ENCODE data around the gene CPXM2.

DNA sequence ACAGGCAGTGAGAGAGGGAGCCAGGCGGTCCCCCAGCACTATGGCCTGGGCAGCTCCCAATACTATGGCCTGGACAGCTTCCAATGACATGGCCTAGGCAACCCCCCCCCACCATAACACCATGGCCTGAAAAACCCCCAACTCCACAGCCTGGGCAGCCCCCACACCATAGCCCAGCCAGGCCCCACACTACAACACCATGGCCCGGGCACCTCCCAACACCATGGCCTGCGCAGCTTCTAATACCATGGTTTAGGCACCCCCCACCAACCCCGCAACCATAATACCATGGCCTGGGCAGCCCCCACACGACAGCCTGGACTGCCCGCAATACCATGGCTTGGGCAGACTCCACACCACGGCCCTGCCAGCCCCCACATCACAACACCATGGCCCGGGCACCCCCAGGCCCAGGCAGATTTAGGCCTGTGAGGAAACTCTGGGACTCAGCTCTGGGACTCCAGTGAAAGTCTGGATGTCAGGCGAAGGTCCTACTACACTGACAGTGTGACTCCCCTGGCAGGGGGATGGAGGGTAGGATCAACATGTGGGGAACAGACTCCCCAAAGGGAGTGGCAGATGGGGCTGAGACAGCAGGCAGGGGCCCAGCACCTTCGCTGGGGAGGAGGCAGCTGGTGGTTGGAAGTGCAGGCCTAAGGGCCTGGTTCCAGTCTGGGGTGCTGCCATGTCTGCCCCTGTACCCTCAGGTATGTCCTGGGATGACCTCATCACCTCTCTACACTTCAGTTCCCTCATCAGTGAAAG, 8.7 kb downstream of the CPXM2 start:
- TF ChIP-seq, protein P1, sequence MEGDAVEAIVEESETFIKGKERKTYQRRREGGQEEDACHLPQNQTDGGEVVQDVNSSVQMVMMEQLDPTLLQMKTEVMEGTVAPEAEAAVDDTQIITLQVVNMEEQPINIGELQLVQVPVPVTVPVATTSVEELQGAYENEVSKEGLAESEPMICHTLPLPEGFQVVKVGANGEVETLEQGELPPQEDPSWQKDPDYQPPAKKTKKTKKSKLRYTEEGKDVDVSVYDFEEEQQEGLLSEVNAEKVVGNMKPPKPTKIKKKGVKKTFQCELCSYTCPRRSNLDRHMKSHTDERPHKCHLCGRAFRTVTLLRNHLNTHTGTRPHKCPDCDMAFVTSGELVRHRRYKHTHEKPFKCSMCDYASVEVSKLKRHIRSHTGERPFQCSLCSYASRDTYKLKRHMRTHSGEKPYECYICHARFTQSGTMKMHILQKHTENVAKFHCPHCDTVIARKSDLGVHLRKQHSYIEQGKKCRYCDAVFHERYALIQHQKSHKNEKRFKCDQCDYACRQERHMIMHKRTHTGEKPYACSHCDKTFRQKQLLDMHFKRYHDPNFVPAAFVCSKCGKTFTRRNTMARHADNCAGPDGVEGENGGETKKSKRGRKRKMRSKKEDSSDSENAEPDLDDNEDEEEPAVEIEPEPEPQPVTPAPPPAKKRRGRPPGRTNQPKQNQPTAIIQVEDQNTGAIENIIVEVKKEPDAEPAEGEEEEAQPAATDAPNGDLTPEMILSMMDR (IDR thresholded peaks at IDR 0.05), result no peak
- no peak for TF ChIP-seq POLR2A (IDR thresholded peaks at IDR 0.05)

Data from uterus (tissue), 2 donors.